Uterus (tissue), 4 donors: Measurements from ENCODE around the gene AK4. TPM values are rescaled to one million over a fixed set of nuclear protein-coding genes. Genes with fewer than 3 reads are reported as not detected.

Source experiments
- DNase-seq, 2 donors: peaks; one replicate each; pipeline ENCODE4 v3.0.0-alpha.2; 2019 to 2020
- H3K27ac ChIP-seq, 2 donors: fragments of 200-600 bp; sonication (generic); 1 replicate in 1 of 2; 2 replicates in 1 of 2; pipeline ENCODE4 v1.5.1; 2016 to 2018
- H3K27me3 ChIP-seq, 2 donors: fragments of 200-600 bp; sonication (generic); one replicate each; pipeline ENCODE4 v1.5.1; 2018 to 2019; ENCODE audit warnings: control low read depth in 1 of 2
- H3K36me3 ChIP-seq, 2 donors: fragments of 200-600 bp; sonication (generic); one replicate each; pipeline ENCODE4 v1.5.1; 2019; ENCODE audit warnings: control low read depth in 1 of 2
- H3K4me1 ChIP-seq, 2 donors: fragments of 200-600 bp; sonication (generic); one replicate each; pipeline ENCODE4 v1.5.1; 2018 to 2019; ENCODE audit warnings: control low read depth in 1 of 2
- H3K4me3 ChIP-seq, 2 donors: fragments of 200-600 bp; sonication (generic); 1 replicate in 1 of 2; 2 replicates in 1 of 2; pipeline ENCODE4 v1.5.1; 2018 to 2019; ENCODE audit warnings: mild to moderate bottlenecking in 1 of 2
- H3K9me3 ChIP-seq, 2 donors: fragments of 200-600 bp; sonication (generic); one replicate each; pipeline ENCODE4 v1.5.1; 2019; ENCODE audit warnings: control low read depth in 1 of 2
- POLR2A ChIP-seq, 2 donors: fragments of 450-650 bp; IDR thresholded peaks; one replicate each; pipeline ENCODE4 v1.6.1; 2016; ENCODE audit warnings: antibody characterized with exemption in 2 of 2, mild to moderate bottlenecking in 1 of 2, moderate library complexity in 1 of 2
- intact Hi-C: fragments of 100-400 bp; cut with DNase I; formaldehyde crosslinking; loops from one replicate; pipeline ENCODE4 v1.15.1; 2023; ENCODE audit warnings: low total_unique reads
- total RNA-seq, 4 donors: library from RNA; depleted of rRNA in 3 of 4; stranded (reverse); fragments of >200 nt in 3 of 4; gene quantifications; one replicate each; pipeline versions ENCODE4 v1.1.0 to v1.2.4, GENCODE V29; 2014 to 2023
- TF ChIP-seq, protein P1 (sequence below), 4 experiments: fragments of 200-600 bp in 2 of 4; fragments of 450-650 bp in 2 of 4; sonication (generic) in 2 of 4; IDR thresholded peaks; one replicate each; pipeline ENCODE4 v1.5.1; 2016 to 2019; ENCODE audit warnings: antibody characterized with exemption in 4 of 4, mild to moderate bottlenecking in 2 of 4, moderate library complexity in 1 of 4
- donor health status: DM: yes; HTN: yes; CAD: no.

The AK4 gene
- total RNA-seq, 4 donors from 2014 or later, result 9.5 to 31.5 (median 18.5) TPM

GRCh38 chr1:65214340-65215027 lies 66.5 kb downstream of the AK4 start:
- Histone ChIP-seq H3K4me3 (no peak overlapping the region), H3K27me3 (no peaks in the 10 kb centered on the region), H3K36me3 (no peaks in the 10 kb centered on the region), H3K4me1 (no peaks in the 10 kb centered on the region), H3K9me3 (no peaks in the 10 kb centered on the region), H3K27ac (no peak overlapping the region)
- no peak for TF ChIP-seq POLR2A (IDR thresholded peaks at IDR 0.05)
- TF ChIP-seq, protein P1, sequence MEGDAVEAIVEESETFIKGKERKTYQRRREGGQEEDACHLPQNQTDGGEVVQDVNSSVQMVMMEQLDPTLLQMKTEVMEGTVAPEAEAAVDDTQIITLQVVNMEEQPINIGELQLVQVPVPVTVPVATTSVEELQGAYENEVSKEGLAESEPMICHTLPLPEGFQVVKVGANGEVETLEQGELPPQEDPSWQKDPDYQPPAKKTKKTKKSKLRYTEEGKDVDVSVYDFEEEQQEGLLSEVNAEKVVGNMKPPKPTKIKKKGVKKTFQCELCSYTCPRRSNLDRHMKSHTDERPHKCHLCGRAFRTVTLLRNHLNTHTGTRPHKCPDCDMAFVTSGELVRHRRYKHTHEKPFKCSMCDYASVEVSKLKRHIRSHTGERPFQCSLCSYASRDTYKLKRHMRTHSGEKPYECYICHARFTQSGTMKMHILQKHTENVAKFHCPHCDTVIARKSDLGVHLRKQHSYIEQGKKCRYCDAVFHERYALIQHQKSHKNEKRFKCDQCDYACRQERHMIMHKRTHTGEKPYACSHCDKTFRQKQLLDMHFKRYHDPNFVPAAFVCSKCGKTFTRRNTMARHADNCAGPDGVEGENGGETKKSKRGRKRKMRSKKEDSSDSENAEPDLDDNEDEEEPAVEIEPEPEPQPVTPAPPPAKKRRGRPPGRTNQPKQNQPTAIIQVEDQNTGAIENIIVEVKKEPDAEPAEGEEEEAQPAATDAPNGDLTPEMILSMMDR (IDR thresholded peaks at IDR 0.05), result no peak
- intact Hi-C loops, result no loop called here
- no peak for DNase-seq

GRCh38 chr1:65216989-65217388 lies 69.0 kb downstream of the AK4 start:
- intact Hi-C loops, result no loop called here
- H3K9me3 ChIP-seq, result no peaks in the 10 kb centered on the region
- H3K4me3 ChIP-seq, result no peak overlapping the region
- H3K27ac ChIP-seq, result no peak overlapping the region
- H3K36me3 ChIP-seq, result no peaks in the 10 kb centered on the region
- DNase-seq, result no peak
- H3K4me1 ChIP-seq, result no peaks in the 10 kb centered on the region
- TF ChIP-seq, protein P1 (IDR thresholded peaks at IDR 0.05), result no peak
- no peak for TF ChIP-seq POLR2A (IDR thresholded peaks at IDR 0.05)
- no peaks in the 10 kb centered on the region for H3K27me3 ChIP-seq

GRCh38 chr1:65221638-65222339 lies 73.8 kb downstream of the AK4 start:
- H3K4me1 ChIP-seq, result no peaks in the 10 kb centered on the region
- no peak for DNase-seq
- intact Hi-C loops, result no loop called here
- no peaks in the 10 kb centered on the region for H3K36me3 ChIP-seq
- TF ChIP-seq, protein P1 (IDR thresholded peaks at IDR 0.05), result no peak
- no peak for TF ChIP-seq POLR2A (IDR thresholded peaks at IDR 0.05)
- H3K9me3 ChIP-seq, result no peaks in the 10 kb centered on the region
- no peak overlapping the region for H3K4me3 ChIP-seq
- H3K27ac ChIP-seq, result no peak overlapping the region
- no peaks in the 10 kb centered on the region for H3K27me3 ChIP-seq

- no peaks in the 10 kb centered on the region for H3K36me3 ChIP-seq
- intact Hi-C loops, result no loop called here
- no peak for DNase-seq
- H3K27me3 ChIP-seq, result no peaks in the 10 kb centered on the region
- no peaks in the 10 kb centered on the region for H3K9me3 ChIP-seq
- no peak overlapping the region for H3K27ac ChIP-seq
- no peak for TF ChIP-seq POLR2A (IDR thresholded peaks at IDR 0.05)
- TF ChIP-seq, protein P1 (IDR thresholded peaks at IDR 0.05), result no peak
- no peak overlapping the region for H3K4me3 ChIP-seq
- no peaks in the 10 kb centered on the region for H3K4me1 ChIP-seq
These were observed 74.4 kb downstream of the AK4 start for GRCh38 chr1:65222340-65222940.

- no peaks in the 10 kb centered on the region for H3K36me3 ChIP-seq
- H3K4me1 ChIP-seq, result no peaks in the 10 kb centered on the region
- H3K27ac ChIP-seq, result no peak overlapping the region
- DNase-seq, result no peak
- no peaks in the 10 kb centered on the region for H3K27me3 ChIP-seq
- no peaks in the 10 kb centered on the region for H3K9me3 ChIP-seq
- intact Hi-C loops, result no loop called here
- H3K4me3 ChIP-seq, result no peak overlapping the region
- TF ChIP-seq, protein P1 (IDR thresholded peaks at IDR 0.05), result no peak
- TF ChIP-seq POLR2A (IDR thresholded peaks at IDR 0.05), result no peak
These were observed 76.7 kb downstream of the AK4 start for GRCh38 chr1:65224681-65225091.
